ENCODE data around the gene RHBDD2.
"Not testable (repeated sequence)": the region's sequence is repeated elsewhere in the genome, so short reads cannot be mapped to it uniquely, and the experiment has no call there.

RHBDD2 gene

DNA sequence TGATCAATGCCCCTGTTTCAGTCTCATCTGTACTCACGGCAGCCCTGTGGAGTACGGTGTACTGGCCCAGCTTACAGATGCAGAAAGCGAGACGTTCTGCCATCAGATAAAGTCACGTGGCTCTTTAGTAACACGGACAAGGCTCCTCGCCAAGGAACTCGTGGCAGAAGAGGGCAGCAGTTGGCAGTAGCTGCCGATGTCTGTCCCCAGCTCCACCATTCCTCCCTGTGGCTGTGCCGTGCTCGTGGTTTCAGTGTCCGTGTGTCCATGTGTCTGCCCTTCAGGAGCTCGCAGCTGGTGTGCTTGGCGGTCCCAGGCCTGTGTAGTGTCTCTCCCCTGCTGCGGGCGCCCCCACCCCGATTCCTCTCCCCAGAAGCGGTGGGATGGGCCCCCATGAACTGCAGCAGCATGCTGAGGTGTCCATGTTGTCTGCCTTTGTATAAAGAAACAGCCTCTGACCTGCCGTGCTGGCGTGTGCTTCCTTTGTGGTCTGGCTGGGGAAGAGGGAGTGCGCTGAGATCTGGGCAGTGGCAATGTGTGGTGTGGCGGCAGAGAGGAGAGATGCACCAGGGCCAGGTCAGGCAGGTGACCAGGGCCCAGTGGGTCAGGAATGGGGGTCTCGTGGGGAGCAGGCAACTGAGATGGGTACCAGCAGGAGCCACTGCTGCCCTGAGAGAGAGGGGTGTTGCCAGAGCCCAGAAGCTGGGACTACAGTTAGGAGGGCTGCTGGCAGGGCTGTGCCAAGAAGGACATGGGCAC is 9.8 kb downstream of the RHBDD2 start:
- no peak overlapping the region for H3K4me3 ChIP-seq (ENCODE audit: low read depth, low read length)

DNA sequence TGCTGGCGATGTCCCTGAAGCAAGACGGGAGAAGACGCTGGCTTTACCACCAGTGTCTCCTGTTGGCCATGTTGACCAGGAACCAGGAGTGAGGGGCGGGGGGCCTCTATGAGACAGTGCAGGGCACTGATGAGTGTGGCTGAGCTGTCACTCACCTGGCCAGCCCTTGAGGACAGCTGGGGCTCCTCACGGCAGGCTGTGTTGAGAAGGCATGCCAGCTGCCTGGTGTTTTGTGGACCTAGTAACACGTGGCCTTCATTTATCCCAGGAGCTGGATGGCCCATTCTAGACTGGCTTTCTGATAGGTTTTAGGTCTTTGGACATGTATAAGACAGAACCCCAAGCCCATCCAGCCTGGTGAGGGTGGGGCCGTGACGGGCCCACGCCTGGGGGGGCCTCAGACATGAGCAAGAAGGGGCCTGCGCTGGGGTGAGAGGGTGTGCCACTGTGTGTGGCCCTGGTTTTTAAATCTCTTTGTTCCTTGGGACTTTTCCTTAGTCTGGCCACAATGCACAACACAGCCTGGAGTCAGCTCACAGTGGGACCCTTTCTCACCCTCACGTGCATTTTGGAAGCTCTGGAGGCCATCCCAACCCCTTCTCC is 10.5 kb downstream of the RHBDD2 start:
- no peak overlapping the region for H3K4me3 ChIP-seq (ENCODE audit: low read depth, low read length)

DNA sequence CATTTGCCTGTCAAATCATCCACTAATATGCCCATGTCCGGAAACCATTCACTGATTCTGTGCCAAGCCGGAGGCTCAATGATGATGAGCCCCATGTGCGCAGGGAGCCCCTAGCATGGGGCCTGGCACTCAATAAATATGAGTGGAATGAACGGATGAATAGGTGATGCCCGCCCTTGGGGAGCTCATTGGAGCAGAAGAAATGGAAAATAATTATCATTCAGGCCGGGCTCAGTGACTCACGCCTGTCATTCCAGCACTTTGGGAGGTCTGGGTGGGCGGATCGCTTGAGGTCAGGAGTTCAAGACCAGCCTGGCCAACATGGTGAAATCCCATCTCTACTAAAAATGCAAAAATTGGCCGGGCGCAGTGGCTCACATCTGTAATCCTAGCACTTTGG is 11.0 kb downstream of the RHBDD2 start:
- H3K4me3 ChIP-seq (ENCODE audit: low read depth, low read length): no peak overlapping the region

DNA sequence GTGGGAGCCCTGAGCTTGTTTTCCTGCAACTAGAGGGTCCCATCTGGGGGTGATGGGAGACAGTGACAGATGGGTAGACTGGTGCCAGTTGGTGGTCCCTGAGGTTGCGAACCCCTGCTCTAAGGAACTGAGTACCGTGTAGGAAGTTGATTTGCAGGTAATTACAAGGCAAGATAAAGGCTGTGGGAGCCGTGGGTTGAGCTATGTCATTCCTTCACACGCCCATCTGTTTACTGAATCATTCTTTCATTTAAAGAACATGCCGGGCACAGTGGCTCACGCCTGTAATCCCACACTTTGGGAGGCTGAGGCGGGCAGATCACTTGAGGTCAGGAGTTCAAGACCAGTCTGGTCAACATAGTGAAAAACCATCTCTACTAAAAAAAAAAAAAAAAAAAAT is 12.4 kb downstream of the RHBDD2 start:
- H3K4me3 ChIP-seq (ENCODE audit: low read depth, low read length): not testable (repeated sequence)

DNA sequence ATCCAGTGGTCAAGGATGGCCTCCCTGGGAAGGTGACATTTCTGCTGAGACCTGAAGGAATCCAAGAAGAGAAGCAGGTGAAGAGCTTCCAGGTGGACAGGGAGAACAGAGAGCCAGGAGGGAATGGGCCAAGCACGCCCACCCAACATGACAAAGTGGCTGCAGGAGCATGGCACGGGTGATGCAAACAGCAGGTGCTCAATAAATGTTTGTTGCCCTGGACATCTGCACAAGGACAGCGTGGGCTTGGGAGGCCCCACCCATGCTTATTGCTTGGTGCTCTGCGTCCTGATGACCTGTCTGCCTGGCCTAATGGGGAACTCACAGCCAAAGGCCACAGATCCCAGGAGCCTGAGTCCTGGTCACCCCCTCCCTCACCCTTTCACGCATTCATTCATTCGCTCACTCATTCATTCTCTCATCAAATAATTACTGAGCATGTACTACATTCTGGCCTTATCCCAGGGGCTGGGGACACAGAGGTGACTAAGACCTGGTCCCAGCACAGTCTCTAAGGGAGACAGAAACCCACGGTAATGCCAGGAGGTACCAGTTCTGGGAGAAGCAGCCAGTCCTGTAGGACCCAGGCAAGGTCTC is 13.1 kb downstream of the RHBDD2 start:
- H3K4me3 ChIP-seq (ENCODE audit: low read depth, low read length): no peak overlapping the region

DNA sequence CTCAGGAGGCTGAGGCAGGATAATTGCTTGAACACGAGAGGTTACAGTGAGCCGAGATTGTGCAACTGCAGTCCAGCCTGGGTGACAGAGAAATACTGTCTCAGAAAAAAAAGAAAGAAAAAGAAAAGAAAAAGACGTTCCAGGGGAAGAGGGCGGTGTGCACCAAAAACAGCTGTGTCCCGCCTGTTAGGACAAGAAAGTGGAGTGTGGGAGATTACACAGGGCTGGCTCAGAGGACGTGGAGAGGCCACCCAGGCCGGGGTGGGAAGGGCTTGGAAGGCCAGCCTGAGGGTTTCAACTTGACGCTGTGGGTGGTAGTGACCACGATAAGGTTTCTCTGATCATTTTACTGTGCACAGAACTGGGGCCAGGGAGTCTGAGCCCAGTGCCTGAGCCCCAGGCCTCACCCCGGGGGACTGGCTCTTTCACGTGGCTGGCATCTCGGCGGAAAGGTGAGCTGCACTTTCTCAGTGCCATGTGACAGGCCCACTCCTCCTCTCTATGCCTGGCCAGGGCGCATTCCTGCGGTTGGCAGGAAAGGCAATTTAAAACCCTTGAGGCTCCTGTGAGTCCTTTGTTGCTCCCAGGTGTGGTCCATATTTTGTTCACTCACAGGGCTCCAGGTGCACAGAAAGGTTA is 13.9 kb downstream of the RHBDD2 start:
- H3K4me3 ChIP-seq (ENCODE audit: low read depth, low read length): no peak overlapping the region

DNA sequence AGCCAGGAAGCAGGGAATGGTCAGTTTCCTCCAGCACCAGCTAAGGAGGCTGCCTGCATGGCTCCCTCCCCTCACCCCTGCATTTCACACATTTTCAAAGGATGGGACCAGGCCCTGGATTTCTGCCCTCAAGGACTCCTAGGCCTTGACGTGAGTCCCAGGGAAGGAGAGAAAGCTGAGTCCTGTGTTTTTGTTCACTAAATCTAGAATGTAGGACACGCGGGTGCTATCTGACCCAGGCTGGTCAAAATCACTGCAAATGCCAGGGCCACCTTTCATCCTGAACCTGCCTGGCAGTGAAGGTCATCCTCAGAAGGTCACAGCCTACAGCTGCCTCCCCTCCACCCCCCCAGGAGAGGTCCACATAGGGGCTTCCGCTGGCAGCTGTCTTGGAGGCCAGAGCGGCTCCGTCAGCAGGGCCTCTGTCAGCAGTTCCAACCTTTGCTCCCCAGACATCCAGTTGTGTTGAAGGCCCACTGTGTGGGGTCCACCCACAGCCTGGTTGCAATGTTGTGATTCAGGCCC is 18.0 kb downstream of the RHBDD2 start:
- H3K4me3 ChIP-seq (ENCODE audit: low read depth, low read length): no peak overlapping the region

DNA sequence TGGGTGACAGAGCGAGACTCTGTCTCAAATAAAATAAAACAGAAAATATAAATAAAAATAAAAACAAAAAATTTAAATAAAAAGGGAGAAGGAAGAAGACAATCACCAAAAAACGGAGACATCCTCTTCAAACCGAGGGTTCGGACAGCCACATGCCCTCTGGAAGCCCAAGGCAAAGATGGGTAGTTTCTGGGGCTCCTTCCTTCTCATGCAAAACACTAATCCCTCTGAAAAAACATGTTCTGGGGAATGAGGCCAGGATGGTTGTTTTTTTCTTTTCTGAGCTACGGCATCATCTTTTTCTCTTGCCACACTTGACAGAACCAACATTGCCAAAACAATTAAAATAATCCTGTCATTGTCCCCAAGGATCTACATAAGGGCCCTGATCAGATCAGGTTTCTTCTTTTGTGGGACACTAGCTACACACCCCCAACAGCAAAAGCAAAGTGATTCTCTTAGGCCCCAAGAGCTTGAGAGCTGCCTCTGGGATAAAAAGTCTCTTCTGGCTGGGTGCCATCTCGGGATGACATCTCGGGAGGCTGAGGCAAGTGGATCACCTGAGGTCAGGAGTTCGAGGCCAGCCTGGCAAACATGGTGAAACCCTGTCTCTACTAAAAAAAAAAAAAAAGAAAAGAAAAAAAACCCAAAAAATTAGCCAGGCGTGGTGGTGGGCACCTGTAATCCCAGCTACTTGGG is 21.9 kb downstream of the RHBDD2 start:
- no peak overlapping the region for H3K4me3 ChIP-seq (ENCODE audit: low read depth, low read length)

DNA sequence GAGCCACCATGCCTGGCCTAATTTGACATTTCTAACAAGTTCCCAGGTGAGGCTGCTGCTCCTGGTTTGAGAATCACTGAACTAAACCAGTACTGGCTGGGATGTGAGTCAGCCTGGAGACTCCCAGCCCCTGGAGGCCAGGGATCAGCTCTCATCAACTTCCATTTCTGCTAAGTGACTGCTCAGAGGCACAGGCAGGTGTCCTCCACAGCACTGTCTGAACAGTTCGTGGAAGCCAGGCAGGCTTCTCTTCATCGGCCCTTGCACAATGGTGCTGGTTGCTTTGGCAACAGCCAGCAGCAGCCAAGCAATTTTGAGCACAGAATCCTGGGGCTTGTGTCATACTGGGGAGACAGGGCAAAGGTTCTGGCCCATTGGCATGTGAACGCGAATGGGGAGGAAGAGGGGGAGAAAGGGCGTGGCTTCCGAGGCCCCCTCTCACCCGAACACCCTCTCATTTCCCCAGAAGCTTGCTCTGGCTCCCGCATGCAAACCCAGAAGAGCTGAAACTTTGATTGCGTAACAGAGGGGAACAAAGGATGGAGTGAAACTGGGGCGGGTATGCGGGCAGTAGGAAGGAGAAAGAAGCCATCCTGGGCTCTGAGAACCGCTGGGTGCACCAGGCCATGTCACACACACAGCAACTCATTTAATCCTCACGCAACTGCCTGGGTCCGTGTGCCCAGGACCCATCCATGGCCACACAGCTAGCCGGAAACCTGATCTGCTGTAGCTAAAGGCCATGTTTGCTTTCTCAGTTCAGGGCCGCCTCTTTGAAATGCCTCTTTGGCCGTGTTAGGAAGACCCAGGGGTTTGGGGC is 27.2 kb downstream of the RHBDD2 start:
- H3K4me3 ChIP-seq (ENCODE audit: low read depth, low read length): no peak overlapping the region

DNA sequence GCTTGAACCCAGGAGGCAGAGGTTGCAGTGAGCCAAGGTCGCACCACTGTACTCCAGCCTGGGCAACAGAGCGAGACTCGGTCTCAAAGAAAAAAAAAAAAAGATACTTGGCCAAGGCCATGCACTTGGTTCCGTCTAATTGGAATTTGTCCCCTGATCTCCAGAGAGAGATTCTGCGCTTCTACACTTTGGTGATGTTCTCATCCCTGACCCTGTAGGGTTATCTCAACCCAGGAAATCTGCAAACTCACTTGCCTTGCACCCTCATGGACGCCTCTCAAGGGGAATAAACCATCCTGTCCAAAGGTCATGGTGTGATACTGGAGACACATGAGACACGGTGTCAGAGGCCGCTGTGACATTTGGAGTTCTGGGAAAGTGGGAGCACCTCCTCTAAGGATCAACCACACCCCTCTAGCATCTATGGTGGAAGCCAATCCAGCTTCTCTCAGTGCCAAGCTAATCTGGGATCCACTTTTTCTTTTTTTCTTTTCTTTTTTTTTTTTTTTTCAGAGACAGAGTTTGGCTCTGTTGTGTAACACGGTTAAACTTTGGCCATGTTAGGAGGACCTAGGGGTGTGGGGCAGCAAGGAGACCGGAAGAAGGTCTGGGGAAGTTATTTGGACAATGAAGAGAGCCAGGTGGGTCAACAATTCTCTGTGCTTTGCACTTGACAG is 28.3 kb downstream of the RHBDD2 start:
- no peak overlapping the region for H3K4me3 ChIP-seq (ENCODE audit: low read depth, low read length)

DNA sequence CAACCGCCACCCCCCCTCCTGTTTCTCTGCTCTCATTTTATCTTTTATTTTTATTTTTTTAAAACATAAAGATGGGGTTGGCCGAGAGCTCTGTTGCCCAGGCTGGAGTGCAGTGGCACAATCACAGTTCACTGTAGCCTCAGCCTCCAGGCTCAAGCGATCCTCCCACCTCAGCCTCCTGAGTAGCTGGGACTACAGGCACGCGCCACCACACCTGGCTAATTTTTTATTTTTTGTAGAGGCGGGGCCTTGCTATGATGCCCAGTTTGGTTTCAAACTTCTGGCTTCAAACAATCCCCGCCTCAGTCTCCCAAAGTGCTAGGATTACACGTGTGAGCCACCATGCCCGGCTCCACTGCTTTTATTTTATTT is 28.8 kb downstream of the RHBDD2 start:
- not testable (repeated sequence) for H3K4me3 ChIP-seq (ENCODE audit: low read depth, low read length)

DNA sequence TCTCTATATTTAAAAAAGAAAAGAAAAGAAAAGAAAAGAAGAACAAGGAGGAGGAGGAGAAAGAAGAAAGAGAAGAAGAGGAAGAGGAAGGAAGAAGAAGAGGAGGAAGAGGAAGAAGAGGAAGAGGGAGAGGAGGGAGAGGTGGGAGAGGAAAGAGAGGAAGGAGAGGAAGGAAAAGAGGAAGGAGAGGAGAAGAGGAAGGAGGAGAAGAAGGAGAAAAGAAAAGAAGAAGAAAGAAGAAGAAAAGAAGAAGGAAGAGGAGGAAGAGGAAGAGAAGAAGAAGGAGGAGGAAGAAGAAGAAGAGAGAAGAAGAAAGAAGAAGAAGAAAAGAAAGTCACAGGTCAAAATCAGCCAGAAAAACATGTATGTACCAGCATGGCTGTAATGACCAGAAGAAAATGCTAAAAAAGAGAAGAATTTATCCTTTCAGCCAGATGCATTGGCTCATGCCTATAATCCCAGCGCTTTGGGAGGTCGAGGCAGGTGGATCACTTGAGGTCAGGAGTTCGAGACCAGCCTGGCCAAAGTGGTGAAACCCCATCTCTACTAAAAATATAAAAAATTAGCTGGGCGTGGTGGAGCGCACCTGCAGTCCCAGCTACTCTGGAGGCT is 30.8 kb downstream of the RHBDD2 start:
- no peak overlapping the region for H3K4me3 ChIP-seq (ENCODE audit: low read depth, low read length)

DNA sequence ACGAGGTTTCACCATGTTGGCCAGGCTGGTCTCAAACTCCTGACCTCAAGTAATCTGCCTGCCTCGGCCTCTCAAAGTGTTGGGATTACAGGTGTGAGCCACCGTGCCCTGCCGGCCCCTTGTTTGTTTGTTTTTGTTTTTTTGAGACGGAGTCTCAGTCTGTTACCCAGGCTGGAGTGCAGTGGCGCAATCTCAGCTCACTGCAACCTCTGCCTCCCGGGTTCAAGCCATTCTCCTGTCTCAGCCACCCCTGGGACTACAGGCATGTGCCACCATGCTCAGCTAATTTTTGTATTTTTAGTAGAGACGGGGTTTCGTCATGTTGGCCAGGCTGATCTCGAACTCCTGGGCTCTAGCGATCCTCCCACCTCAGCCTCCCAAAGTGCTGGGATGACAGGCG is 32.4 kb downstream of the RHBDD2 start:
- H3K4me3 ChIP-seq (ENCODE audit: low read depth, low read length): not testable (repeated sequence)

DNA sequence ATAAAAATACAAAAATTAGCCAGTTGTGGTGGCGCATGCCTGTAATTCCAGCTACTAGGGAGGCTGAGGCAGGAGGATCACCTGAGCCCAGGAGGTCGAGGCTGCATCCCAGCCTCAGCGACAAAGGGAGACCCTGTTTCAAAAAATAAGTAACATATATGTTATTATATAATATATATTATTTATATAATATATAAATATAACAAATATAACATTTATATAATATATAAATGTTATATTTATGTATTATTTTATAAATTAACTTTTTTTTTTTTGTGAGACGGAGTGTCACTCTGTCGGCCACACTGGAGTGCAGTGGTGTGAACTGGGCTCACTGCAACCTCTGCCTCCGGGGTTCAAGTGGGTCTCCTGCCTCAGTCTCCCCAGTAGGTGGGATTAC is 34.6 kb downstream of the RHBDD2 start:
- H3K4me3 ChIP-seq (ENCODE audit: low read depth, low read length): no peak overlapping the region

DNA sequence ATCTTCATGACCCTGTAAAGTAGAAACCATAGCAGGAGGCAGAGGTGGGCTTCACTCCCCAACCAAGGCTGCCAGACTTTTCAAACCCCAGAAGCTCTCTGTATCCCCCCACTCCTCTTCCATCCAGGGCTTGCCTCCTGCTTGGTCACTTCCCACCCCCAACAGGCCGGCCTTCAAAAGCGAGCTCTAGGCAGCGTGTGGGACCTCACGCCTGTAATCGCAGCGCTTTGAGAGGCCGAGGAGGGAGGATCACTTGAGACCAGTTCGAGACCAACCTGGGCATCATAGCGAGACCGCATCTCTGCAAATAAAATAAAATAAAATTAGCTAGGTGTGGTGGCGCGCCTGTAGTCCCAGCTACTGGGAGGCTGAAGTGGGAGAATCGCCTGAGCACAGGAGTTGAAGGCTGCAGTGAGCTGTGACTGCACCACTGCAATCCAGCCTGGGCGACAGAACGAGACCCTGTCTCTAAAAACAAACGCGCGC is 35.4 kb downstream of the RHBDD2 start:
- peak overlapping the region; percentile 77 for H3K4me3 ChIP-seq (ENCODE audit: low read depth, low read length)

DNA sequence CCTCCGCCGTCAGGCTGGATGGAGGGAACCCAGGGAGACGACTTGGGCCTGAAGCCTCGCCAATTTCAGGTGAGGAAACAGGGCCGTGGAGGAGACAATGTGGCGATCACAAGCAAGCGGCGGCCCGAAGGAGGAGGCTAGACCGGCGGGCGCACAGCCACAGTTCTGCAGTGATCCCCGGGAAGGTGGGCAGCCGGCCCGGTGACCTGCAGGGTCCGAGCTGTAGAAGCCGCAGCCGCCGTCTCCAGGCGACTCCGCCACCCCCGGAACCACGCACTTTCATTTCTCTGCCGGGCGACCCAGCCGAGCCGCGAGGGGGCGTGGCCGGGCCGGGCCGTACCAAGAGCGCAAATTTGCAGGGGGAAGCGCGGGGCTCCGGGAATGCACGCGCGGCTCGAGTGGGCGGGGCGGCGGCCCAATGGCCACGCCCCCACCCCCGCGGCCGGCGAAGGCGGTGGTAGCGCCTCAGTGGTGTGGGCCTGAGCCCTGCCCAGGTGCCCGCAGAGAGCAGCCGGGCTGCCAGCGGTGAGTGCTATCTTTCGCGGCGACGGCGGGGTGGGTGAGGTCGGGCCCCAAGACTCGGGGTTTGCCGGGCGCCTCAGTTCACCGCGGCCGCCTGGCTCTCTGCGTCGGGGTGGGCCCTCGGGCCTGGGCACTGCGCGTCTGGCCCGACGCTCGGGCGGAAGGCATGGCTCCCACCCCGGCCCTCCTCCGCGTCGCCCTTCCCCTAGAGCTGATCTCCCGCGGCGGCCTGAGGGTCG is 36.0 kb downstream of the RHBDD2 start, which contains the start of gene POR:
POR (plus strand) TSS at position 501 of the 761 bp plus-strand sequence. CDS start 38,847 bp downstream, outside the sequence.
- H3K4me3 ChIP-seq (ENCODE audit: low read depth, low read length): peak within 1 kb of the TSS; percentile 77

DNA sequence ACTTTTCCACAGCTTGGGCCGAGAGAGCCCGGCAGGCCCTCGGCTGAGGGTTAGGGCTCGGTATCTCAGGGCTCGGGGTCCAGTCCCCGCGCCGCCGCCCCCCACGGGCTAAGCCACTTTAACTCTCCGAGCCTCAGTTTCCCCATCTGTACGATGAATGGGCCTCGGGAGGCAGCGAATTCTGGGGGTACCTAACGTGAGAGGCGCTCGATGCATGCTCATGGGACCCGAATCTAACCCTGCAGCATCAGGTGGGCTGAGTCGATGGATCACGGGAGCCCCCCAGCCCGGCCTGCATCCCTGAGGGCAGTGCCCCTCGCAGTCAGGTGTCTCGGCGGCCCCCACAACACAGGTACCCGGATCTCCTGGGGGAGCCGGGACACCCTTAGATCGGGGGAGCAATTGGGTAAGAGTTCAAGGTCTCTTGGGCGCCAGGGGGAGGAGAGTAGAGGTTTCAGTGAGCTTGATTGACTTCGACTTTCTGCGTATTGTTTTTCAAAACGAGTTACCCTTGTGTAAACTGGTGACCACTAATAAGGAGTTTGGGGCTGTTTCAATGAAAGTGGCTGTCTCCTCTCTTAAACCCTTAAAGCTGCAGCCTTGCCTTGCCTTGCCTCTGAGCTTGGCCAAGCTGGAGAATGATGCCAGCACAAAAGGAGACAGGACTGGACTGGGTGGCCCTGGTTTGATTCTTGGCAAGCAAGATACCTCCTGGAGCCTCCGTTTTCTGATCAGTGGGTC is 36.8 kb downstream of the RHBDD2 start:
- peak overlapping the region; percentile 76 for H3K4me3 ChIP-seq (ENCODE audit: low read depth, low read length)

DNA sequence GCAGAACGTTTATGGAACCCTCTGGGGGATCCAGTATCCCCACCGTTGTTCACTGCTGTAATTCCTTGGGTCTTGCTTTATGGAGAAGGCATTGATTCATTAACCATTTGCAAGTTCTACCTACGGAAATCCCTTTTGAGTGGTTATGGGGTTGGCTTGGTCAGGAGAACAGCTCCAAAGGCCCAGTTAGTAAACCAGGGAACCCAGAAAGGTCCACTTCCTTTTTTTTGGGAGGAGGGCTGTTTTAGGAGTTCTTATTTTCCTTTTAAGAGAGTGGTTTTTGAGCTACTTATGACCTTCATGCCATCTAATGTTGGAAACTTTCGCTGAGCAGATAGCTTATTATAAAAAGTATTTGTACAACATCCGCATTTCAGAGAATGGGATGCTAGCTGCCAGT is 37.4 kb downstream of the RHBDD2 start:
- H3K4me3 ChIP-seq (ENCODE audit: low read depth, low read length): peak overlapping the region; percentile 76

All from iPS-11a (cell line).